Retinal pigment epithelial cell (primary cell): ENCODE measurements around the gene HOMER3.

ENCODE experiments used
- DNase-seq: peaks from one replicate; pipeline ENCODE4 v3.0.0-alpha.2; 2010; ENCODE audit warnings: low read depth
- H3K4me3 ChIP-seq: 2 replicates; pipeline ENCODE4 v1.5.1; 2011; ENCODE audit warnings: mild to moderate bottlenecking, low read length, control low read depth, moderate library complexity
- CTCF ChIP-seq: conservative IDR thresholded peaks from 2 replicates; pipeline ENCODE4 v1.5.1; 2011; ENCODE audit warnings: low read depth, low read length, control low read depth, inconsistent platforms

The HOMER3 gene

GRCh38 chr19:18939922-18940768 is 872 bp downstream of the HOMER3 start:
- no peak for DNase-seq
- peak; percentile 4 for TF ChIP-seq CTCF
- H3K4me3 ChIP-seq = peak overlapping the region; percentile 91

GRCh38 chr19:18939163-18939562 is 1.9 kb downstream of the HOMER3 start:
- H3K4me3 ChIP-seq = peak overlapping the region; percentile 91
- TF ChIP-seq CTCF = no peak
- DNase-seq = no peak

- no peak for DNase-seq
- no peak for TF ChIP-seq CTCF
- H3K4me3 ChIP-seq = no peak overlapping the region
Measured at GRCh38 chr19:18933297-18933696, 7.7 kb downstream of the HOMER3 start.

- H3K4me3 ChIP-seq = no peak overlapping the region
- DNase-seq = no peak
- no peak for TF ChIP-seq CTCF
Measured at GRCh38 chr19:18932216-18932841, 8.7 kb downstream of the HOMER3 start.

GRCh38 chr19:18931316-18932162 is 9.5 kb downstream of the HOMER3 start:
- H3K4me3 ChIP-seq = no peak overlapping the region
- TF ChIP-seq CTCF = no peak
- no peak for DNase-seq

- TF ChIP-seq CTCF = no peak
- DNase-seq = no peak
- no peak overlapping the region for H3K4me3 ChIP-seq
Measured at GRCh38 chr19:18929311-18929710, 11.7 kb downstream of the HOMER3 start.
